Transverse colon (tissue), 4 donors: ENCODE data around the gene JPH2.

Experiments used
- CTCF ChIP-seq, 5 experiments: fragments of 200-600 bp in 3 of 5; fragments of 450-650 bp in 2 of 5; sonication (generic) in 3 of 5; IDR thresholded peaks; 1 replicate in 2 of 5; 2 replicates in 3 of 5; pipeline ENCODE4 v1.5.1; 2016 to 2017; ENCODE audit warnings: antibody characterized with exemption in 5 of 5, inconsistent platforms in 3 of 5, mild to moderate bottlenecking in 2 of 5, moderate library complexity in 1 of 5
- EP300 ChIP-seq: sonication (generic); formaldehyde crosslinking; IDR thresholded peaks from one replicate; pipeline ENCODE4 v1.6.1; 2017; ENCODE audit warnings: antibody characterized with exemption, low read depth
- POLR2A ChIP-seq: fragments of 450-650 bp; IDR thresholded peaks from one replicate; pipeline ENCODE4 v1.6.1; 2016; ENCODE audit warnings: antibody characterized with exemption, mild to moderate bottlenecking, moderate library complexity
- POLR2AphosphoS5 ChIP-seq, 3 donors: sonication (generic); formaldehyde crosslinking; IDR thresholded peaks; one replicate each; pipeline ENCODE4 v1.6.1; 2016; ENCODE audit warnings: antibody characterized with exemption in 3 of 3

- TF ChIP-seq POLR2AphosphoS5 (IDR thresholded peaks at IDR 0.05), result no peak
- TF ChIP-seq CTCF (IDR thresholded peaks at IDR 0.05), result no peak
- no peak for TF ChIP-seq POLR2A
- TF ChIP-seq EP300, result no peak
Measured at GRCh38 chr20:44186201-44186600, 787 bp downstream of the JPH2 start.
